OCI-LY7 (cell line): ENCODE results near the gene ZCCHC3. TPM values are rescaled to one million over a fixed set of nuclear protein-coding genes. Genes with fewer than 3 reads are reported as not detected.
A peak's percentile ranks its signal among the peaks of the same experiment; 100 is the strongest.
"Not testable (repeated sequence)": the region's sequence is repeated elsewhere in the genome, so short reads cannot be mapped to it uniquely, and the experiment has no call there.

Experiments used
- BruUV-seq: library from RNA; stranded (reverse); fragments of 400-500 nt; replicated peaks from 2 replicates; lab custom pipeline; 2021; lab: Mats Ljungman, UMichigan
- CTCF ChIA-PET: fragments of 300-600 bp; sonication (Branson Sonifier 250); formaldehyde crosslinking; loops from one replicate; lab custom pipeline; 2022; ENCODE audit warnings: antibody characterized with exemption; ENCODE audit not compliant: unreplicated experiment; lab: Charles Lee
- POLR2A ChIA-PET: fragments of 300-600 bp; sonication (Branson Sonifier 250); formaldehyde crosslinking; loops from one replicate; lab custom pipeline; 2022; ENCODE audit warnings: antibody characterized with exemption; lab: Charles Lee
- DNase-seq: peaks from one replicate; pipeline ENCODE4 v3.0.0-alpha.2; 2015; ENCODE audit warnings: low spot score
- H2AFZ ChIP-seq: fragments of 200-600 bp; sonication (generic), shearing (Covaris generic); 2 replicates; pipeline ENCODE4 v1.6.1; 2014; ENCODE audit warnings: mild to moderate bottlenecking, antibody characterized with exemption, low read length, moderate library complexity
- H3K27ac ChIP-seq: fragments of 200-600 bp; sonication (generic); 2 replicates; pipeline ENCODE4 v1.5.1; 2014; ENCODE audit warnings: mixed run types, low read depth, mild to moderate bottlenecking, moderate library complexity, low read length, inconsistent platforms; ENCODE audit not compliant: poor library complexity, severe bottlenecking
- H3K36me3 ChIP-seq: fragments of 200-600 bp; sonication (generic); 2 replicates; pipeline ENCODE4 v1.6.1; 2014; ENCODE audit warnings: mild to moderate bottlenecking, antibody characterized with exemption, low read length, moderate library complexity, mixed read lengths; ENCODE audit not compliant: insufficient read depth
- H3K4me1 ChIP-seq: fragments of 200-600 bp; sonication (generic); 2 replicates; pipeline ENCODE4 v1.5.1; 2014; ENCODE audit warnings: mild to moderate bottlenecking, low read length; ENCODE audit not compliant: insufficient read depth, poor library complexity, severe bottlenecking
- H3K4me2 ChIP-seq: fragments of 200-600 bp; sonication (generic); 2 replicates; pipeline ENCODE4 v1.6.1; 2014; ENCODE audit warnings: mild to moderate bottlenecking, low read length
- H3K4me3 ChIP-seq: fragments of 200-600 bp; sonication (generic); 2 replicates; pipeline ENCODE4 v1.5.1; 2014; ENCODE audit warnings: mild to moderate bottlenecking, low read depth, low read length; ENCODE audit not compliant: poor library complexity, severe bottlenecking
- H3K79me2 ChIP-seq: fragments of 200-600 bp; sonication (generic); 2 replicates; pipeline ENCODE4 v1.6.1; 2016; ENCODE audit warnings: low read depth, mild to moderate bottlenecking, low read length, moderate library complexity, mixed read lengths; ENCODE audit not compliant: insufficient read depth
- H3K9me2 ChIP-seq: fragments of 200-600 bp; sonication (generic); 2 replicates; pipeline ENCODE4 v1.6.1; 2016; ENCODE audit warnings: mild to moderate bottlenecking, low read length, mixed read lengths; ENCODE audit not compliant: insufficient read depth
- H3K9me3 ChIP-seq: fragments of 200-600 bp; sonication (generic); 2 replicates; pipeline ENCODE4 v1.6.1; 2014; ENCODE audit warnings: mild to moderate bottlenecking, mixed run types, low read length, mixed read lengths
- H4K20me1 ChIP-seq: fragments of 200-600 bp; sonication (generic); 2 replicates; pipeline ENCODE4 v1.6.1; 2014; ENCODE audit warnings: mild to moderate bottlenecking, antibody characterized with exemption, low read length, moderate library complexity, mixed read lengths; ENCODE audit not compliant: insufficient read depth
- EZH2phosphoT487 ChIP-seq: fragments of 200-600 bp; sonication (generic); IDR thresholded peaks from 2 replicates; pipeline ENCODE4 v1.6.1; 2018; ENCODE audit warnings: low read depth, borderline replicate concordance, mild to moderate bottlenecking, mixed run types, antibody characterized with exemption, low read length, moderate library complexity, mixed read lengths
- intact Hi-C: fragments of 100-400 bp; cut with micrococcal nuclease; formaldehyde crosslinking; loops from one replicate; pipeline ENCODE4 v1.10.0; 2022; ENCODE audit not compliant: unreplicated experiment
- total RNA-seq, 2 experiments: library from RNA; depleted of rRNA in 1 of 2; stranded (reverse); fragments of >200 nt in 1 of 2; shearing (Covaris generic) in 1 of 2; gene quantifications; 2 replicates each; pipeline ENCODE4 v1.2.3, GENCODE V29; 2014 to 2022
- TF ChIP-seq, protein P1 (sequence below): fragments of 200-600 bp; sonication (generic); conservative IDR thresholded peaks from 2 replicates; pipeline ENCODE4 v1.5.1; 2014; ENCODE audit warnings: mild to moderate bottlenecking, antibody characterized with exemption, low read length, moderate library complexity, mixed read lengths

Gene ZCCHC3
- total RNA-seq, 2 experiments from 2014 or later = 35.6 to 45.3 TPM

DNA sequence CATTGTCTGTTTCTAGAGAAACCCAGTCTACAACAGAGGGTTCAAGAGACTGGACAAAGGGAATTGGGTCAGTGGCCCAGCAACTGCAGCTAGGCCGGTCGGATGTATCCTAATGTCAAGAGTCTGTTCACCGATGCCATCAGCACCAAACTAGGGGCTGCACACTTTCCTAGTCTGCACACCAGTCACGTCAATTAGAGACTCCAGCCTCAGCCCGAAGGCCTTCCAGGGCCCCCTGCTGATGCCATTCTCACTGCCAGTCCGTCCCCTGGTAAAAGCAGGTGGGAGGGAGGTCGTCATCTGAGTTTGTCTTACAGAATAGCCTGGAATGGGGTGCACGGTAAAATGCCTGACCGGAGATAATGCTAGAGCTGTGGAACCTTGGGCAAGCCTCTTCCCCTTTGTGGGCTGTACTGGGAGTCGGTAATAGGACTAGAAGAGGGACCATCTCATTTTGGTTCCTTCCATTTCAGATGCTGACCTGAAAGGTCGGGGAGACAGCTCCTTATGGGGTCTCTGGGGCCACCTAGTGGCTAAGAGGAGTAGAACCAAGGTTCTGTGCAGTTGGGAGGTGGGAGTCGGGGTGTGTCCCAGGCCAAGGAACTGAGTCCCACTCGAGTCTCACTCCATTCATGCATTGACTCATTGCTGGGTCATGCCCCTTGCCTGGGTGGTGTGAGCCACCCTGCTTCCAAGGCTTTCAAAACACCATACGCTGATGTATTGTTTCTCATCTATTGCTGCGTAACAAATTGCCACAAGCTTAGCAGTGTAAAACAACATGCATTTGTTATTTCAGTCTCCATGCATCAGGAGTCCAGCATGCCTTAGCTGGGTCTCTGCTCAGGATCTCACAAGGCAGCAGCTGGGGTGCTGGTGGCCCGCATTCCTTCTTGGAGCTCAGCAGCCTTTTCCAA lies 33.1 kb downstream of the ZCCHC3 start:
- CTCF ChIA-PET = interaction anchor here (0.6 to 1.1 kb wide), 4 partner anchors 14 to 136 kb away, joined by 3 to 4 read pairs (median 3); no protein-coding TSS in a partner anchor
- peak overlapping the region; percentile 91 for H3K4me2 ChIP-seq
- BruUV-seq = no TSS peak
- no peaks in the 10 kb centered on the region for H3K9me2 ChIP-seq
- POLR2A ChIA-PET = no interaction called here
- H2AFZ ChIP-seq = no peak overlapping the region
- H3K9me3 ChIP-seq = no peaks in the 10 kb centered on the region
- no peak for TF ChIP-seq EZH2phosphoT487
- TF ChIP-seq, protein P1, sequence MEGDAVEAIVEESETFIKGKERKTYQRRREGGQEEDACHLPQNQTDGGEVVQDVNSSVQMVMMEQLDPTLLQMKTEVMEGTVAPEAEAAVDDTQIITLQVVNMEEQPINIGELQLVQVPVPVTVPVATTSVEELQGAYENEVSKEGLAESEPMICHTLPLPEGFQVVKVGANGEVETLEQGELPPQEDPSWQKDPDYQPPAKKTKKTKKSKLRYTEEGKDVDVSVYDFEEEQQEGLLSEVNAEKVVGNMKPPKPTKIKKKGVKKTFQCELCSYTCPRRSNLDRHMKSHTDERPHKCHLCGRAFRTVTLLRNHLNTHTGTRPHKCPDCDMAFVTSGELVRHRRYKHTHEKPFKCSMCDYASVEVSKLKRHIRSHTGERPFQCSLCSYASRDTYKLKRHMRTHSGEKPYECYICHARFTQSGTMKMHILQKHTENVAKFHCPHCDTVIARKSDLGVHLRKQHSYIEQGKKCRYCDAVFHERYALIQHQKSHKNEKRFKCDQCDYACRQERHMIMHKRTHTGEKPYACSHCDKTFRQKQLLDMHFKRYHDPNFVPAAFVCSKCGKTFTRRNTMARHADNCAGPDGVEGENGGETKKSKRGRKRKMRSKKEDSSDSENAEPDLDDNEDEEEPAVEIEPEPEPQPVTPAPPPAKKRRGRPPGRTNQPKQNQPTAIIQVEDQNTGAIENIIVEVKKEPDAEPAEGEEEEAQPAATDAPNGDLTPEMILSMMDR = peak; percentile 96
- DNase-seq = peak; percentile 86
- H4K20me1 ChIP-seq = peaks cover 19% of the 10 kb centered on the region; the same call in 1 of the 2 replicates
- no peak overlapping the region for H3K4me3 ChIP-seq
- H3K4me1 ChIP-seq = peaks cover 24% of the 10 kb centered on the region
- no peak overlapping the region for H3K27ac ChIP-seq
- peaks cover 36% of the 10 kb centered on the region for H3K36me3 ChIP-seq
- intact Hi-C loops = loop anchor here (1.0 to 2.0 kb wide), 2 partner anchors 64 to 121 kb away; no protein-coding TSS in a partner anchor
- H3K79me2 ChIP-seq = peaks cover 35% of the 10 kb centered on the region

DNA sequence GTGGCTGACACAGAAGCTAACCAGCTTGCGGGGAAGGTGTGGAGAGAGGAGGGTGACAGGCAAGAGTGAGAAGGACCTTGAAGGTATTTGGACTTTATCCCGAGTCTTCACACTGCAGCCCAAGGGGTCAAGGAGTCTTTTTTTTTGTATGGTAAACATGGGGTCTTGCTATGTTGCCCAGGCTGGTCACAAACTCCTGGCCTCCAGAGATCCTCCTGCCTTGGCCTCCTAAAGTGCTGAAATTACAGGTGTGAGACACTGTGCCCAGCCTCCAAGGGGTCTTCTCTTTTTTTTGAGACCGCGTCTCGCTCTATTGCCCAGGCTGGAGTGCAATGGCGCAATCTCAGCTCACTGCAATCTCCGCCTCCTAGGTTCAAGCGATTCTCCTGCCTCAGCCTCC lies 37.2 kb downstream of the ZCCHC3 start:
- BruUV-seq = no TSS peak
- CTCF ChIA-PET = no interaction called here
- no peak overlapping the region for H2AFZ ChIP-seq
- peaks cover 6% of the 10 kb centered on the region; the same call in 1 of the 2 replicates for H4K20me1 ChIP-seq
- H3K4me2 ChIP-seq = no peak overlapping the region
- peaks cover 14% of the 10 kb centered on the region; the same call in 1 of the 2 replicates for H3K36me3 ChIP-seq
- no peak for TF ChIP-seq EZH2phosphoT487
- TF ChIP-seq, protein P1 = no peak
- no peaks in the 10 kb centered on the region for H3K9me2 ChIP-seq
- no peaks in the 10 kb centered on the region for H3K9me3 ChIP-seq
- no peak for DNase-seq
- peaks cover 9% of the 10 kb centered on the region for H3K4me1 ChIP-seq
- intact Hi-C loops = no loop called here
- H3K27ac ChIP-seq = no peak overlapping the region
- POLR2A ChIA-PET = interaction anchor here (0.6 kb wide), 1 partner anchor 201 kb away, joined by 3 read pairs; no protein-coding TSS in a partner anchor
- H3K79me2 ChIP-seq = peaks cover 5% of the 10 kb centered on the region; the same call in 1 of the 2 replicates
- H3K4me3 ChIP-seq = no peak overlapping the region

DNA sequence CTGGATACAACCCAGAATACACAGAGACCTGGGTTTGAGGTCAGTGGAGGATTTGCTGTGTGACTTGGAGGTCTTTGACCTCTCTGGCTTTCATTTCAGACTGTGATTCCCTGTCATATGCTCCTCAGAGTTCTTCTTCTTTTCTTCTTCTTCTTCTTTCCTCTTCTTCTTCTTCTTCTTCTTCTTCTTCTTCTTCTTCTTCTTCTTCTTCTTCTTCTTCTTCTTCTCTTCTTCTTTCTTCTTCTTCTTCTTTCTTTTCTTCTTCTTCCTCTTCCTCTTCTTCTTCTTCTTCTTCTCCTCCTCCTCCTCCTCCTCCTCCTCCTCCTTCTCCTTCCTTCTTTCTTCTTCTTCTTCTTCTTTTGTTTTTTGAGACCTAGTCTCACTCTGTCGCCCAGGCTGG lies 38.7 kb downstream of the ZCCHC3 start:
- DNase-seq, H3K9me3 ChIP-seq, H3K27ac ChIP-seq, H3K79me2 ChIP-seq, H3K4me1 ChIP-seq, BruUV-seq, POLR2A ChIA-PET, H3K36me3 ChIP-seq, H3K4me3 ChIP-seq, CTCF ChIA-PET, intact Hi-C loops, H4K20me1 ChIP-seq, H3K4me2 ChIP-seq, H2AFZ ChIP-seq, H3K9me2 ChIP-seq: not testable (repeated sequence)
